Measurements from ENCODE around the gene ADGRF4. TPM values are rescaled to one million over a fixed set of nuclear protein-coding genes. Genes with fewer than 3 reads are reported as not detected.

Gene ADGRF4
- total RNA-seq, 1 donor from 2014 or later, result not detected

GRCh38 chr6:47752801-47753200 lies 54.4 kb downstream of the ADGRF4 start:
- no peaks in the 10 kb centered on the region for H3K9me3 ChIP-seq
- DNase-seq, result no peak
- ATAC-seq, result no peak
- H3K4me1 ChIP-seq, result no peaks in the 10 kb centered on the region
- no peaks in the 10 kb centered on the region for H3K27me3 ChIP-seq
- no peak overlapping the region for H3K4me3 ChIP-seq
- H3K36me3 ChIP-seq, result no peaks in the 10 kb centered on the region
- no peak for TF ChIP-seq CTCF (IDR thresholded peaks at IDR 0.05)
- no peak overlapping the region for H3K27ac ChIP-seq
- intact Hi-C loops (cut with DNase I), result no loop called here

GRCh38 chr6:47759364-47759763 lies 61.0 kb downstream of the ADGRF4 start:
- no peaks in the 10 kb centered on the region for H3K36me3 ChIP-seq
- ATAC-seq, result no peak
- H3K27ac ChIP-seq, result no peak overlapping the region
- DNase-seq, result no peak
- H3K4me1 ChIP-seq, result no peaks in the 10 kb centered on the region
- TF ChIP-seq CTCF (IDR thresholded peaks at IDR 0.05), result no peak
- H3K4me3 ChIP-seq, result no peak overlapping the region
- no peaks in the 10 kb centered on the region for H3K27me3 ChIP-seq
- H3K9me3 ChIP-seq, result no peaks in the 10 kb centered on the region
- intact Hi-C loops (cut with DNase I), result no loop called here

GRCh38 chr6:47762502-47762901 lies 64.1 kb downstream of the ADGRF4 start:
- no peak for ATAC-seq
- intact Hi-C loops (cut with DNase I), result no loop called here

GRCh38 chr6:47766445-47766844 lies 68.1 kb downstream of the ADGRF4 start:
- ATAC-seq (no peak), DNase-seq (no peak)
- intact Hi-C loops (cut with DNase I), result no loop called here
- Histone ChIP-seq H3K4me1 (no peaks in the 10 kb centered on the region), H3K4me3 (no peak overlapping the region), H3K27me3 (no peaks in the 10 kb centered on the region), H3K9me3 (no peaks in the 10 kb centered on the region), H3K27ac (no peak overlapping the region), H3K36me3 (no peaks in the 10 kb centered on the region)
- TF ChIP-seq CTCF (IDR thresholded peaks at IDR 0.05), result no peak

More at GRCh38 chr6:47762502-47762901, 64.1 kb downstream of the ADGRF4 start:
- no peak overlapping the region for H3K4me3 ChIP-seq
- H3K4me1 ChIP-seq, result no peaks in the 10 kb centered on the region
- H3K27ac ChIP-seq, result no peak overlapping the region
- H3K27me3 ChIP-seq, result no peaks in the 10 kb centered on the region
- no peak for TF ChIP-seq CTCF (IDR thresholded peaks at IDR 0.05)
- DNase-seq, result no peak
- H3K9me3 ChIP-seq, result no peaks in the 10 kb centered on the region
- no peaks in the 10 kb centered on the region for H3K36me3 ChIP-seq

GRCh38 chr6:47767102-47767501 lies 68.7 kb downstream of the ADGRF4 start:
- intact Hi-C loops (cut with DNase I), result no loop called here
- Histone ChIP-seq H3K4me1 (no peaks in the 10 kb centered on the region), H3K9me3 (no peaks in the 10 kb centered on the region), H3K27ac (no peak overlapping the region), H3K36me3 (no peaks in the 10 kb centered on the region), H3K4me3 (no peak overlapping the region), H3K27me3 (no peaks in the 10 kb centered on the region)
- DNase-seq (no peak), ATAC-seq (no peak)
- no peak for TF ChIP-seq CTCF (IDR thresholded peaks at IDR 0.05)

GRCh38 chr6:47769982-47770381 lies 71.6 kb downstream of the ADGRF4 start:
- intact Hi-C loops (cut with DNase I), result no loop called here
- Histone ChIP-seq H3K4me1 (no peaks in the 10 kb centered on the region), H3K4me3 (no peak overlapping the region), H3K9me3 (no peaks in the 10 kb centered on the region), H3K27me3 (no peaks in the 10 kb centered on the region), H3K27ac (no peak overlapping the region), H3K36me3 (no peaks in the 10 kb centered on the region)
- ATAC-seq (no peak), DNase-seq (no peak)
- no peak for TF ChIP-seq CTCF (IDR thresholded peaks at IDR 0.05)
